ENCODE measurements around the gene BRS3.

The BRS3 gene

DNA sequence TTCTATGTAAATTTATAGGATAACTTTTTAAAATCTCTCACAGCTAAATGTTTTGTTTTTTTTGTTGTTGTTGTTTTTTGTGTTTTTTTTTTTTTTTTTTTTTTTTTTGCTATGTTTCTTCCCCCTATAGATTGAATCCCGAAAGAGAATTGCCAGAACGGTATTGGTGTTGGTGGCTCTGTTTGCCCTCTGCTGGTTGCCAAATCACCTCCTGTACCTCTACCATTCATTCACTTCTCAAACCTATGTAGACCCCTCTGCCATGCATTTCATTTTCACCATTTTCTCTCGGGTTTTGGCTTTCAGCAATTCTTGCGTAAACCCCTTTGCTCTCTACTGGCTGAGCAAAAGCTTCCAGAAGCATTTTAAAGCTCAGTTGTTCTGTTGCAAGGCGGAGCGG lies 4.1 kb downstream of the BRS3 start:
- Histone ChIP-seq H3K4me3 (ENCODE audit: insufficient read length, low read depth) (no peak overlapping the region), H3K4me1 (ENCODE audit: insufficient read depth, insufficient read length) (no peaks in the 10 kb centered on the region), H3K9me3 (ENCODE audit: insufficient read depth, low read length) (no peaks in the 10 kb centered on the region), H3K36me3 (ENCODE audit: insufficient read depth, insufficient read length, low read length) (no peaks in the 10 kb centered on the region), H3K9ac (ENCODE audit: insufficient read length, low read depth) (no peak overlapping the region), H3K27me3 (ENCODE audit: insufficient read depth, insufficient read length) (no peaks in the 10 kb centered on the region)
- DNase-seq (ENCODE audit: low read depth, low spot score): no peak
- TF ChIP-seq ZNF274 (IDR thresholded peaks at IDR 0.05; ENCODE audit: low read depth, low read length): no peak
- no peak for TF ChIP-seq SUZ12 (IDR thresholded peaks at IDR 0.05; ENCODE audit: extremely low read depth, insufficient read depth, insufficient read length)
- TF ChIP-seq YY1 (IDR thresholded peaks at IDR 0.05; ENCODE audit: insufficient read depth, insufficient read length): no peak

DNA sequence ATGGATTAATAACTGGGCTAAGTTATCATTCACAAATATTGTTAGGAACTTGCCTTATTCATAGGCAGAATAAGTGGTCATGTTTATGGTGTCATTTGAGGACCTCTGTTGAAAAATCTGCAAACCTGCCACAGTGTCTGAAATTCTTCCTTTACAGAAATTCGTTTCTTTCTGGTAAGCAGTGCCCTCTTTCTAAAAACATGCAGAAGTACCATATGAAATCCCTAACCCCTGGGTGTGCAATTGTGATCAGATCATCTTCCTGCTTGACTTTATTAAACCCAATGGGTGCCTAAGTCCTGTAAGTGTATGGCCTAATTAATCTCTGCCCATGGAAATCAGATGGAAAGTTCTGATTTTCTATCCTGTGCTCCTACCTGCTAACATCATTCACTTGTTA lies 5.3 kb downstream of the BRS3 start:
- no peak for DNase-seq (ENCODE audit: low read depth, low spot score)

DNA sequence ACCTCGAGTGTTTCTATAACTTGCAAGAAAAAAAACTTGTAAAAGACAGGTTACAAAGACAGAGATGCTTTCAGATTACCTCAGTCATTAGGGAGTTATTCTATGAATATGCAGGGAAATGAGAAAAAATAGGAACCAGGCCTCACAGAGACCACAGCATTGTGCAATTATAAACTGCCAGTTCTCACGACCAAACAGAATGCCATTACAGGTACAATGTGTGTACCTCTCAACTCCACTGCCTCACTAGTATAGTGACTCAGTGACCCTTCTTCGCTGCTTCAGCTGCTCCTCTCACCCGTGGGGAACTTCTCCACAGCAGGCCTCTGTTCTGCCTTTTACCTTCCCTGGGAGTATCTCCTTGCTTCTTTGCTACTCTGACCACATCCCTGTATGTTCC lies 7.3 kb downstream of the BRS3 start:
- Histone ChIP-seq H3K9ac (ENCODE audit: insufficient read length, low read depth) (no peak overlapping the region), H3K36me3 (ENCODE audit: insufficient read depth, insufficient read length, low read length) (no peaks in the 10 kb centered on the region), H3K4me3 (ENCODE audit: insufficient read length, low read depth) (no peak overlapping the region), H3K4me1 (ENCODE audit: insufficient read depth, insufficient read length) (no peaks in the 10 kb centered on the region), H3K27me3 (ENCODE audit: insufficient read depth, insufficient read length) (no peaks in the 10 kb centered on the region), H3K9me3 (ENCODE audit: insufficient read depth, low read length) (no peaks in the 10 kb centered on the region)
- no peak for DNase-seq (ENCODE audit: low read depth, low spot score)
- TF ChIP-seq SUZ12 (IDR thresholded peaks at IDR 0.05; ENCODE audit: extremely low read depth, insufficient read depth, insufficient read length): no peak
- no peak for TF ChIP-seq YY1 (IDR thresholded peaks at IDR 0.05; ENCODE audit: insufficient read depth, insufficient read length)
- no peak for TF ChIP-seq ZNF274 (IDR thresholded peaks at IDR 0.05; ENCODE audit: low read depth, low read length)

More for the DNA sequence above, 5.3 kb downstream of the BRS3 start:
- H3K4me3 ChIP-seq (ENCODE audit: insufficient read length, low read depth): no peak overlapping the region
- no peaks in the 10 kb centered on the region for H3K9me3 ChIP-seq (ENCODE audit: insufficient read depth, low read length)
- no peak for TF ChIP-seq SUZ12 (IDR thresholded peaks at IDR 0.05; ENCODE audit: extremely low read depth, insufficient read depth, insufficient read length)
- H3K27me3 ChIP-seq (ENCODE audit: insufficient read depth, insufficient read length): no peaks in the 10 kb centered on the region
- H3K9ac ChIP-seq (ENCODE audit: insufficient read length, low read depth): no peak overlapping the region
- H3K36me3 ChIP-seq (ENCODE audit: insufficient read depth, insufficient read length, low read length): no peaks in the 10 kb centered on the region
- no peaks in the 10 kb centered on the region for H3K4me1 ChIP-seq (ENCODE audit: insufficient read depth, insufficient read length)

DNA sequence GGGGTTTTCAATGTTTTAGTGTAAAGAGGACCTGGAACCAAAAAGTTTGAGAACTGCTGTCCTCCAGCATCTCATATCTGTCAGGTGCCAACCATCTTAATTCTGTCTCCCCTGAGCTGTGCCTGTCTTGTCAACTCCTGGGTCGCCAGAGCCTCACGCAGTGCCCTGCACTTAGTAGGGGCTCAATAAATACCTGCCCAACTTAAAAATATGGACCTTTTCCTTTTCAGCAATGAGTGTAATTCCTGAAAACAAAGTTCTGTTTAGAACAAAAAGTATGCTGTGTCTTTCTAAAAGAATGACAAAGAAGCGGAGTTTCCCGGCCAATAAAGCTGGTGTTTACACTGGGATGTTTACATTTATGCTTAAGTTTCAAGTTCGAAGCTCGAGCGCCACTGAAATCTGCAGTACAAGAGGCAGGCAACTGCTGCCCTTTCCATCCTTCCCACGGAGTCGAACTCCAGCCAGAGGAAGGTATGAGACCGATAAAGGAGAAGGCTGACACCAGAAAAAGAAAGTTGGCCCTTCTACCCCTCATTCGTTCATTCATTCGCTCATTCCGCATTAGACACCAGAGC lies 8.5 kb downstream of the BRS3 start:
- Histone ChIP-seq H3K4me3 (ENCODE audit: insufficient read length, low read depth) (peak overlapping the region; percentile 45), H3K9me3 (ENCODE audit: insufficient read depth, low read length) (no peaks in the 10 kb centered on the region), H3K27me3 (ENCODE audit: insufficient read depth, insufficient read length) (no peaks in the 10 kb centered on the region), H3K4me1 (ENCODE audit: insufficient read depth, insufficient read length) (no peaks in the 10 kb centered on the region), H3K9ac (ENCODE audit: insufficient read length, low read depth) (peak overlapping the region; percentile 64), H3K36me3 (ENCODE audit: insufficient read depth, insufficient read length, low read length) (peaks cover 9% of the 10 kb centered on the region)
- no peak for DNase-seq (ENCODE audit: low read depth, low spot score)
- TF ChIP-seq YY1 (IDR thresholded peaks at IDR 0.05; ENCODE audit: insufficient read depth, insufficient read length) (no peak), ZNF274 (IDR thresholded peaks at IDR 0.05; ENCODE audit: low read depth, low read length) (no peak), SUZ12 (IDR thresholded peaks at IDR 0.05; ENCODE audit: extremely low read depth, insufficient read depth, insufficient read length) (no peak)

DNA sequence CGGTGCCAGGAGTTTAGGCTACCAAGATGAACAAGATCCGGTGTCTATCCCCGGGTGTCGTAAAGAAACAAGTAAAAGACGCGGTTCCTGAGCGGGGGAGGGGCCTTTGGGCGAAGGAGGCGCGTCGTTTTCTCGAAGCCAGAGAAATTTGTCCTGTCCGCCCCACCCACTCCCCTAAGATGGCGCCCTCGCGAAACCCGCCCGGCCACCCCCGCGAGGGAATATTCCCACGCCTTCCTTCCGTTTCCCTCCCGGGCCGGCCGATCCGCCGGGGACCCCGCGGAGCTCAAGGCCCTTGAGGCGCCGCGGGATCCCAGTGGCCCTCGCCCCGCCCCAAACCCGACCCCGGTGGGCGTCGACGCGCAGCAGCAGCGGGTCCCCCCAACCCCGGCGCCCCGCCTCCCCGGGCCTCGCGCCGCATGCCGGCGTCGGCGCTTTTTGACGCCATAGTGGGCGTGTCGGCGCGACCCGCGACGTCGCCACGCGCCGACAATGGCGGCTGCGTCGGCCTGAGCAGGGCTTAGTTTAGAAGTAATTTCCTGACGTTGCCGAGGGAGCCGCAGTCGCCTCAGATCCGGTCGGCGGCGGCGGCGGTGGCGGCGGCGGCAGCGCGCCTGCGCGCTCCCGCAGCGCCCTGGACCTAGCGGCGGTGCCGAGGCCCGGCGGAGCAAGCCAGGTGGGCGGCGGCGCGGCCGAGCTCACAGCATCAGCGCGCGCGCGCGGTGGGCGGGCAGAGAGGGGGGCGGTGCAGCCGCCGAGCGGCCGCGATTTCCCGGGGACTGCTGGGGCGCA lies 9.2 kb downstream of the BRS3 start:
- H3K9me3 ChIP-seq (ENCODE audit: insufficient read depth, low read length): no peaks in the 10 kb centered on the region
- TF ChIP-seq YY1 (IDR thresholded peaks at IDR 0.05; ENCODE audit: insufficient read depth, insufficient read length) (peak; percentile 25), ZNF274 (IDR thresholded peaks at IDR 0.05; ENCODE audit: low read depth, low read length) (no peak), SUZ12 (IDR thresholded peaks at IDR 0.05; ENCODE audit: extremely low read depth, insufficient read depth, insufficient read length) (no peak)

DNA sequence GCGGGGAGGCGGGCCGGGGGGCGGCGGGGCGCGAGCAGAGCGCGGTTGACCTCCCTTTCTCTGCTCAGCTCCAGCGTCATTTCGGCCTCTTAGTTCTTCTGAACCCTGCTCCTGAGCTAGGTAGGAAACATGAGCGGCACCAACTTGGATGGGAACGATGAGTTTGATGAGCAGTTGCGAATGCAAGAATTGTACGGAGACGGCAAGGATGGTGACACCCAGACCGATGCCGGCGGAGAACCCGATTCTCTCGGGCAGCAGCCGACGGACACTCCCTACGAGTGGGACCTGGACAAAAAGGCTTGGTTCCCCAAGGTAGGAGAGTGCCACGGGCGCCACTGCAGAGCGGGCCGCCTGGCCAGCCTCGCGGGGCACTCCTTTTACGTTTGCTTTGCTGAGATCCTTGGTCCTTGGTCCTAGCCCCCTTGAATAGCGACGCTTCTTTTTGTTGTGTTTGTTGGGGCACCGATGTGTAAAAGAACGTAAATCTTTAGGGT lies 9.9 kb downstream of the BRS3 start, which contains the start of gene HTATSF1:
HTATSF1 (plus strand) TSS at position 37 of the 497 bp plus-strand sequence; CDS start at position 130, 93 bp downstream.
- Histone ChIP-seq H3K36me3 (ENCODE audit: insufficient read depth, insufficient read length, low read length) (peaks cover 13% of the 10 kb centered on the region), H3K27me3 (ENCODE audit: insufficient read depth, insufficient read length) (no peaks in the 10 kb centered on the region), H3K4me1 (ENCODE audit: insufficient read depth, insufficient read length) (no peaks in the 10 kb centered on the region), H3K4me3 (ENCODE audit: insufficient read length, low read depth) (peak within 1 kb of the TSS; percentile 64), H3K9ac (ENCODE audit: insufficient read length, low read depth) (peak within 1 kb of the TSS; percentile 86), H3K9me3 (ENCODE audit: insufficient read depth, low read length) (no peaks in the 10 kb centered on the region)
- TF ChIP-seq ZNF274 (IDR thresholded peaks at IDR 0.05; ENCODE audit: low read depth, low read length): no peak
- TF ChIP-seq SUZ12 (IDR thresholded peaks at IDR 0.05; ENCODE audit: extremely low read depth, insufficient read depth, insufficient read length): no peak
- no peak for TF ChIP-seq YY1 (IDR thresholded peaks at IDR 0.05; ENCODE audit: insufficient read depth, insufficient read length)
- no peak for DNase-seq (ENCODE audit: low read depth, low spot score)

More for the DNA sequence above, 9.2 kb downstream of the BRS3 start:
- Histone ChIP-seq H3K27me3 (ENCODE audit: insufficient read depth, insufficient read length) (no peaks in the 10 kb centered on the region), H3K9ac (ENCODE audit: insufficient read length, low read depth) (peak overlapping the region; percentile 64), H3K4me3 (ENCODE audit: insufficient read length, low read depth) (peak overlapping the region; percentile 64), H3K4me1 (ENCODE audit: insufficient read depth, insufficient read length) (no peaks in the 10 kb centered on the region), H3K36me3 (ENCODE audit: insufficient read depth, insufficient read length, low read length) (peaks cover 13% of the 10 kb centered on the region)
- peak; percentile 32 for DNase-seq (ENCODE audit: low read depth, low spot score)

DNA sequence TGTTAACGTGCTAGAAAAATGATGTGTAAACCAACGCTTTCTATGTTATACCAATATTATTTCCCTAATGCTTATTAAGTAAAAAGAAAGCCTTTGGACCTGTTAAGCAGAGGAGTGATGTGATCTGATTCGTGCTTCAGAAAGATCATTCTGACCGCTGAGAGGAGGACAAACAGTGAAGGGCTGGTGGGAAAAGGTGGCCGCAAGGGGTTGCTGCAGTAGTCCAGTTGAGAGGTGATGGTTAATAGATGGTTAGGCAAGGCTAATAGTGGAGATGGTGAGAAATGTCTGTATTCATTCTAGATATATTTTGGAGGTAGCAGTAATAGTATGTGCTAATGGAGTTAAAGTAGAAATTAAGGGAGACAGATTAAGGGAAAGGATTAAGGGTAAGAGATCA lies 31.3 kb downstream of the BRS3 start:
- Histone ChIP-seq H3K9ac (ENCODE audit: insufficient read length, low read depth) (no peak overlapping the region), H3K27me3 (ENCODE audit: insufficient read depth, insufficient read length) (no peaks in the 10 kb centered on the region), H3K36me3 (ENCODE audit: insufficient read depth, insufficient read length, low read length) (no peaks in the 10 kb centered on the region), H3K4me3 (ENCODE audit: insufficient read length, low read depth) (no peak overlapping the region), H3K4me1 (ENCODE audit: insufficient read depth, insufficient read length) (no peaks in the 10 kb centered on the region), H3K9me3 (ENCODE audit: insufficient read depth, low read length) (no peaks in the 10 kb centered on the region)
- no peak for TF ChIP-seq YY1 (IDR thresholded peaks at IDR 0.05; ENCODE audit: insufficient read depth, insufficient read length)
- no peak for TF ChIP-seq ZNF274 (IDR thresholded peaks at IDR 0.05; ENCODE audit: low read depth, low read length)
- no peak for TF ChIP-seq SUZ12 (IDR thresholded peaks at IDR 0.05; ENCODE audit: extremely low read depth, insufficient read depth, insufficient read length)
- DNase-seq (ENCODE audit: low read depth, low spot score): no peak

Data from NT2/D1 (cell line).